HUES64 (cell line): ENCODE measurements around the gene CDC42EP5.

Source experiments
- H3K27ac ChIP-seq: 2 replicates; pipeline ENCODE4 v1.7.0; 2013; ENCODE audit warnings: low read depth, low read length, inconsistent platforms
- H3K27me3 ChIP-seq: 2 replicates; pipeline ENCODE4 v1.6.1; 2013; ENCODE audit warnings: mild to moderate bottlenecking, low read length; ENCODE audit not compliant: insufficient read depth
- H3K36me3 ChIP-seq: 2 replicates; pipeline ENCODE4 v1.6.1; 2013; ENCODE audit warnings: mild to moderate bottlenecking, low read length; ENCODE audit not compliant: insufficient read depth
- H3K4me1 ChIP-seq: 2 replicates; pipeline ENCODE4 v1.6.1; 2013; ENCODE audit warnings: mild to moderate bottlenecking, low read length, moderate library complexity; ENCODE audit not compliant: insufficient read depth
- H3K4me3 ChIP-seq: 2 replicates; pipeline ENCODE4 v1.5.1; 2013; ENCODE audit warnings: mild to moderate bottlenecking, low read length, moderate library complexity
- H3K9ac ChIP-seq: 2 replicates; pipeline ENCODE4 v1.6.1; 2013; ENCODE audit warnings: mild to moderate bottlenecking, low read depth, low read length
- H3K9me3 ChIP-seq: 2 replicates; pipeline ENCODE4 v1.6.1; 2013; ENCODE audit warnings: low read depth, low read length; ENCODE audit not compliant: insufficient read depth
- WGBS: fragments of 150-250, 120-280 bp; methylation state at CpG from one replicate; pipeline ENCODE4 v1.1.7; 2013; ENCODE audit warnings: missing lambda C conversion rate; 5-methylcytosine and 5-hydroxymethylcytosine counted together

The CDC42EP5 gene

DNA sequence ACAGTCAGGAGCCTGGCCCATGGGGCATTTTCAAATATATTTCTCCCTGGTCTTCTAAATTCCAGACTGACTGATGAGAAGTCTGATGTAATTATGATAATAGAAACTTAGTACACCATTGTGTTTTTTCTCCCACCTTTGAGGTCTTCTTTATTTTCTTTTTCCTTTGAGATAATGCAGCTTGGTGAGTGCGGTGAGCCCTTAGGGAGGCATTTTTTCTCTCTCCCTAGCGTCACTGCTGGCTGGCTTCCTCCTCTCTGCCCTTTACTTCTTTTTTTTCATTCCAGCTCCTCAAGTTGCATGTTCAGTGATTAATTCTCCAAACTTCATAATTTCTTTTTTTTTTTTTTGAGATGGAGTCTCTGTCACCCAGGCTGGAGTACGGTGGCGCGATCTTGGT, 12.8 kb upstream of the CDC42EP5 start:
- no peak overlapping the region for H3K9ac ChIP-seq
- no peak overlapping the region for H3K4me3 ChIP-seq
- 82% methylated on average over 5 of the region's 5 CpGs for WGBS
- no peak overlapping the region for H3K27ac ChIP-seq
- no peaks in the 10 kb centered on the region for H3K4me1 ChIP-seq
- H3K36me3 ChIP-seq, result no peaks in the 10 kb centered on the region
- H3K9me3 ChIP-seq, result peaks cover 15% of the 10 kb centered on the region; the same call in 1 of the 2 replicates
- H3K27me3 ChIP-seq, result no peaks in the 10 kb centered on the region

DNA sequence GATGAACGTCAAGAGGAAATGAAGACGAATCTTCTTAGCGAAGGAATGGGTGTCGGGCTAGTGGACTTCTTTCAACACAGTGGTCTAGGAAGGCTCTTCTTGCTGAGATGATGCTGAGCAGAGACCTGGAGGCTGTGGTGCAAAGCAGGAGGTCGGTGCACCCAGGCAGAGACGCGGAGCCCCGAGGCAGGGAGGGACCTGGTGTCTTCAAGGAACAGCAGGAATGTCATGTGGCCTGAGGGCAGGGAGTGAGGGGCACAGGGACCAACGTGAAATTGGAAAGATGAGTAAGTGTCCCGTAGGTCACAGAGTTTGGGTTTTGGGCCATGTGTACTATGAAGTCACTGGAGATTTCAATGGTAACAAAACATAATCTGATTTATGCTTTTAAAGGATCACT, 11.4 kb upstream of the CDC42EP5 start:
- no peaks in the 10 kb centered on the region for H3K36me3 ChIP-seq
- no peaks in the 10 kb centered on the region for H3K27me3 ChIP-seq
- peaks cover 7% of the 10 kb centered on the region; the same call in 1 of the 2 replicates for H3K9me3 ChIP-seq
- H3K27ac ChIP-seq, result no peak overlapping the region
- H3K4me3 ChIP-seq, result no peak overlapping the region
- H3K4me1 ChIP-seq, result no peaks in the 10 kb centered on the region
- WGBS, result 67% methylated on average over 10 of the region's 10 CpGs
- no peak overlapping the region for H3K9ac ChIP-seq

DNA sequence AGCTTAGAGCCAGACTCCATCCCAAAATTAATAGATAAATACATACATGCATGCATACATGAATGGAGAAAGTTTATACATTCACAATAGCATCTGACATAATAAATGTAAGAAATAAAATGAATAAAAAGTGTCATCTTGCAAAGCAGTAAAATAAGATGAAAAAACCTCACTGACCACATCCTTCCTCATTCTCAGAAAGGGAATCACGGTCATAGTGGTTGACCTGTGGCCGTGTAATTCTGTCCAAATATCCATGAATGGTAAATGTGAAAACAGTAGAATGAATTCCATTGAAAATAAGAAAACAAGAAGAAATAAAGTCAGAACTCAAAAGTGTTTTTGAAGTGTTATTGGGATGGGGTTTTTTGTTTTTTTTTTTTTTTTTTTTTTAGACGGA, 9.8 kb upstream of the CDC42EP5 start:
- Histone ChIP-seq H3K4me3 (no peak overlapping the region), H3K9ac (no peak overlapping the region), H3K4me1 (no peaks in the 10 kb centered on the region), H3K9me3 (no peaks in the 10 kb centered on the region), H3K36me3 (no peaks in the 10 kb centered on the region), H3K27me3 (no peaks in the 10 kb centered on the region), H3K27ac (no peak overlapping the region)
- 78% methylated on average over 3 of the region's 3 CpGs for WGBS

DNA sequence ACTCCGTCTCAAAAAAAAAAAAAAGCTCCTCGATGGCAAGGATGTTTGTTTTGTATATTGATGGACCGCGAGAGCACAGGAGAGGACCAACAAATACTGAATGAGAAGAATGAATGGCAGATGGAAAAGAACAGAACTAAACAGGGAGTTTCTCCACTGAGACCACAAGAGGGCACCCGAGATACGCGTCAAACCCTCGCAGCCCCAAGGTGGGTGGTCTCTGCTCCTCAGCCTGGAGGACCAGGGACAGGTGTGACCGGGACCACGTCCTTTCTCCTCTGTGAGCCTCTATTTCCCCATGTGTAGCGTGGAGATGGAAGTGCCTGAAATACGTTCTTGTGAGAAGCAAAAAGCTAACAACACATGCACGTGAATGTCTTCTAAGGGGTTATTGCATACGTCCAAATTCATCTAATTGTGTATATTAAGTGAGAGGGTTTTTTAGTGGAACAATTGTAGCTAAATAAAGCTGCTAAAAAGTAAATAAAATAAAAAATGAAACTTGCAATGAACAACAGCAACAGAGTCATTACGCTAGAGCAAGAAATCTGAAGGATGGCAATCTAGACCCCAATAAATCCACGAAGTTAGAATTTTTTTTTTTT, 8.3 kb upstream of the CDC42EP5 start:
- Histone ChIP-seq H3K36me3 (no peaks in the 10 kb centered on the region), H3K27me3 (no peaks in the 10 kb centered on the region), H3K27ac (no peak overlapping the region), H3K4me1 (no peaks in the 10 kb centered on the region), H3K9me3 (no peaks in the 10 kb centered on the region), H3K9ac (no peak overlapping the region), H3K4me3 (no peak overlapping the region)
- 21% methylated on average over 16 of the region's 16 CpGs for WGBS

DNA sequence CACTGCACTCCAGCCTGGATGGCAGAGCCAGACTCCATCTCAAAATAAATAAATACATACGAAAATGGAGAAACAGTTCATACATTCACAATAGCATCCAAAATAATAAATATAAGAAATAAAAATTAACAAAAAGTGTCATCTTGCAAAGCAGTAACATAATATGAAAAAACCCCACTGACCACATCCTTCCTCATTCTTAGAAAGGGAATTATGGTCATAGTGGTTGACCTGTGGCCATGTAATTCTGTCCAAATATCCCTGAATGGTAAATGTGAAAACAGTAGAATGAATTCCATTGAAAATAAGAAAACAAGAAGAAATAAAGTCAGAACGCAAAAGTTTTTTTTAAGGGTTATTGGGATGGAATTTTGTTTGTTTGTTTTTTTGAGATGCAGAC, 7.0 kb upstream of the CDC42EP5 start:
- WGBS, result 86% methylated on average over 1 of the region's 2 CpGs
- Histone ChIP-seq H3K27me3 (no peaks in the 10 kb centered on the region), H3K36me3 (no peaks in the 10 kb centered on the region), H3K9me3 (no peaks in the 10 kb centered on the region), H3K4me3 (no peak overlapping the region), H3K27ac (no peak overlapping the region), H3K9ac (no peak overlapping the region), H3K4me1 (no peaks in the 10 kb centered on the region)

DNA sequence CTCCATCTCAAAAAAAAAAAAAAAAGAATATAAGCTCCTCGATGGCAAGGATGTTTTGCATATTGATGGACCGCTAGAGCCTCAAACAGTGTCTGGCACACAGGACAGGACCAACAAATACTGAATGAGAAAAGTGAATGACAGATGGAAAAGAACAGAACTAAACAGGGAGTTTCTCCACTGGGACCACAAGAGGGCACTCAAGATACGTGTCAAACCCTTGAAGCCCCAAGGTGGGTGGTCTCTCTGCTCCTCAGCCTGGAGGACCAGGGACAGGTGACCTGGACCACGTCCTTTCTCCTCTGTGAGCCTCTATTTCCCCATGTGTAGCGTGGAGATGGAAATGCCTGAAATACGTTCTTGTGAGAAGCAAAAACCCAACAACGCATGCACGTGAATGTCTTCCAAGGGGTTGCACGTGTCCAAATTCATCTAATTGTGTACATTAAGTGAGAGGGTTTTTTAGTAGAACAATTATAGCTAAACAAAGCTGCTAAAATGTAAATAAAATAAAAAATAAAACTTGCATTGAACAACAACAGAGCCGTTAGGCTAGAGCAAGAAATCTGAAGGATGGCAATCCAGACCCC, 5.7 kb upstream of the CDC42EP5 start:
- no peaks in the 10 kb centered on the region for H3K36me3 ChIP-seq
- no peaks in the 10 kb centered on the region for H3K9me3 ChIP-seq
- 26% methylated on average over 9 of the region's 10 CpGs for WGBS
- no peaks in the 10 kb centered on the region for H3K27me3 ChIP-seq
- no peak overlapping the region for H3K4me3 ChIP-seq
- no peak overlapping the region for H3K27ac ChIP-seq
- H3K9ac ChIP-seq, result no peak overlapping the region
- H3K4me1 ChIP-seq, result peaks cover 3% of the 10 kb centered on the region; the same call in 1 of the 2 replicates

DNA sequence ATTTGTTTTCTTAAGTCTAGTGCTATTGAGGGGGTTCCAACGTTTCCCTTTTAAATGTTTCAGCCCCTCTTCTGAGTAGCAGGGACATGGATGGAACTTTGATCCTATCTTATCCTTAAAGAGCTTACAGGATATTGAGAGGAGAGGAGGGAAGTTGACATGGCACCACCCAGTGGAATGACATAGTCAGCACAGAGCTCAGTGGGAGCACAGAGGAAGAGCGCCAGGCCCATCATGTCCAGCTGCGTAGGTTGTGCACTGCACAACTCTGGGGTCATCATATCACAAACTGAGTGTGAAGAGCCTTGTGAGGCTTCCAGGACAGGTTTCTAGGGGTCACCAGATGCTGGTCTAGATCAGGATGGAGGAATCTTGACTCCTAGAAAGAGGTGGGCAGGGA, 4.6 kb upstream of the CDC42EP5 start:
- 65% methylated on average over 3 of the region's 3 CpGs for WGBS
- H3K9ac ChIP-seq, result no peak overlapping the region

DNA sequence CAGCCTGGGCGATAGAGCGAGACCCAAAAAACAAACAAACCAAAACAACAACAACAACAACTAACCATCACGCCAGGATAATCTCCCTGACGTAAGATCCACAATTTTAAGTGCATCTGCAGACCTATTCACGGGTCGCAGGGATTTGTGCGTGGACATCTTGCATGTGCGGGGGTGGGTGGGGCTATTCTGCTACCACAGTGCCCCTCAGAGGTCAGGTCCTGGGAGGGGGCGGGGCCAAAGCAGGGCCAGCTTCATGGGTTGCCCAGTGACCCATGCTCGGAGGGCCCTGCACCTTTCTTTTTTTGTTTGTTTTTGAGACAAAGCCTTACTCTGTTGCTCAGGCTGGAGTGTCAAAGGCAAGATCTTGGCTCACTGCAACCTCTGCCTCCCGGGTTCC, 2.6 kb upstream of the CDC42EP5 start:
- H3K9ac ChIP-seq, result no peak overlapping the region
- H3K36me3 ChIP-seq, result no peaks in the 10 kb centered on the region
- no peak overlapping the region for H3K4me3 ChIP-seq
- H3K9me3 ChIP-seq, result no peaks in the 10 kb centered on the region
- peaks cover 9% of the 10 kb centered on the region for H3K27me3 ChIP-seq
- no peak overlapping the region for H3K27ac ChIP-seq
- WGBS, result 85% methylated on average over 11 of the region's 11 CpGs
- peaks cover 10% of the 10 kb centered on the region; the same call in 1 of the 2 replicates for H3K4me1 ChIP-seq

More for the DNA sequence above, 4.6 kb upstream of the CDC42EP5 start:
- H3K4me3 ChIP-seq, result no peak overlapping the region
- no peaks in the 10 kb centered on the region for H3K36me3 ChIP-seq
- no peaks in the 10 kb centered on the region for H3K9me3 ChIP-seq
- H3K27ac ChIP-seq, result no peak overlapping the region
- peaks cover 10% of the 10 kb centered on the region; the same call in 1 of the 2 replicates for H3K4me1 ChIP-seq
- no peaks in the 10 kb centered on the region for H3K27me3 ChIP-seq

DNA sequence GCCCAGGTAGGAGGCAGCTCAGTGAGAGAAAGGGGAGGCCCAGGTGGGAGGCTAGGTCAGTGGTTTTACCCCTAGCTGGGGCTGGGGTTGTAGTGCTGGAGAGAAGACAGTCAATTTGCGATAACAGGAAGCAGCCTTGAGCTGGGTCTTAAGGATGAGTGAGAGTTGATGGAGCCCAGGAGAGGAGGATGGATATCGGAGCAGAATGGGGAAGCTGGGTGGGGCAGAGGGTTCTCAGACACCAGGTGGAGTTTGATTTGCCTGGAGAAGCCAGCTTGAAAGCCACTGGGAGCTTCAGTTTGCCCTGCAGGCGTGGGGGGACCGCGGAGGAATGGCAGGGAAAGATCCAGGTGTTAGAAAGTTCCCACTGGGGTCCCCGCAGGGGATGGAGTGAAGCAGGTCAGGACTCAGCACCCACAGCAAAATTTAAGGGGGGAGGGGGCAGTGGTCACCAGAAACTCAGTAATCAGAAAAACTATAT, 836 bp upstream of the CDC42EP5 start:
- H3K27me3 ChIP-seq, result peaks cover 20% of the 10 kb centered on the region
- no peak overlapping the region for H3K27ac ChIP-seq
- H3K36me3 ChIP-seq, result no peaks in the 10 kb centered on the region
- peaks cover 10% of the 10 kb centered on the region; the same call in 1 of the 2 replicates for H3K4me1 ChIP-seq
- H3K9me3 ChIP-seq, result no peaks in the 10 kb centered on the region
- WGBS, result 63% methylated on average over 6 of the region's 6 CpGs
- no peak overlapping the region for H3K4me3 ChIP-seq
- no peak overlapping the region for H3K9ac ChIP-seq

DNA sequence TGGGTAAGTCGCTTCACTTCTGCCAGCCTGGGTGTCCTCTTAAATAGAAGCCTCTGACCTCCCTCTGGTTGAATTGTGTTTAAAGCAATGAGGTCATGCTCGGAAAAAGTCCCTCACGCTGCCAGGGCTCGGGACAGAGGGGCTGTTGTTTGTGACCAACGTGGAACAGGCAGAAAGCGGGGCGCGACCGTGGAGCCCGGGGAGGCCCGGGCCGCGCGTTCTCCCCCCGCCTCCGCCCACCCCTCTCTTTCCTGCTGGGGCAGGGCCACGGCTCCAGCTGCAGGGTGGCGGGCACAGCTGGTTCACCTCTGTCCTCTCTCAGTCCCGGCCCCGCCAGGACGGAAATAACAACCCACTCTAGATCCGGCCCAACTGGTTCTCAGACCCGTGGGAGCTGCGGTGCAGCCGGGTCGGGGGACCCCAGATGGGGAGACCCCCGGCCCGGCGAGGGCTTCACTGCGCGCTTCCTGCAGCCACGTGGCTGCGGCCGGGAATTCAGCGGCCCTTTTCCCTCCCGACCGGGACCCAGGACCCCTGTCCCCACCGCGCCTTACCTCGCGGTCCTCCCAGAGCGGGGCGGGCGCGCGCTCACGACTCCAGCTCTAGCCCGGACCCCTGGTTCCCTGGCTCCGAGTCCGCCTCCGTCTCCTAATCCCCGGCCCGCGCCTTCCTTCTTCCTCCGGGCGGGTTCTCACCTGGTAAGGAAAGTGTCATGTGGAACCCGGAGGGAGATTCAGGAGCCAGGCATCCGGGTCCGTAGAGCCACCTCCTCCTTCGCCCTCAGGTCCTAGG, 1.9 kb downstream of the CDC42EP5 start:
- peaks cover 20% of the 10 kb centered on the region for H3K27me3 ChIP-seq
- H3K9me3 ChIP-seq, result no peaks in the 10 kb centered on the region
- peak overlapping the region; percentile 64 for H3K9ac ChIP-seq

DNA sequence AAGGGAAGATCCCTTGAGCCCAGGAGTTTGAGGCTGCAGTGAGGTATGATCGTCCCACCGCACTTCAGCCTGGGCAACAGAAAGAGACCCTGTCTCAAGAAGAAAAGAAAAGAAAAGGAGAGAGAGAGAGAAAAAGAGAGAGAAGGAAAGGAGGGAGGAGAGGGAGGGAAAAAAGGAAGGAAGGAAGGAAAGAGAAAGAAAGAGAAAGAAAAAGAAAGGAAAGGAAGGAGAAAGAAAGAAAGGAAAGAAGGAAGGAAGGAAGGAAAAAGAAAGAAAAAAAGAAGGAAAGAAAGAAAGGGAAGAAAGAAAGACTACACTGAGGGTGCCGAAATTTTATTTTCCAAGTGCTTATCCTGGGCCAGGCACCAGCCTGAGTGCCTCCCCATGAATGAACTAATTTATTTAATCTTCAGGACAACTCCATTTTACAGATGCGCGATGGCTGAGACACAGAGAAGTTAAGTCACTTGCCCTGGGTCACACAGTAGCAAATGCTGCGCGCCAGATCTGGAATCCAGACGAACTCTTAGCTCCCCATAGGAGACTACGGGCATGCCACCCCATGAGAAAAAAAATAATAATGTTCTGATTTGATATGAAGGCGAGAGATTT, 2.7 kb downstream of the CDC42EP5 start:
- H3K27ac ChIP-seq, result no peak overlapping the region

More for the DNA sequence above, 1.9 kb downstream of the CDC42EP5 start:
- WGBS, result 10% methylated on average over 59 of the region's 60 CpGs
- H3K4me1 ChIP-seq, result peaks cover 10% of the 10 kb centered on the region; the same call in 1 of the 2 replicates
- H3K27ac ChIP-seq, result no peak overlapping the region
- H3K4me3 ChIP-seq, result peak overlapping the region; percentile 48
- no peaks in the 10 kb centered on the region for H3K36me3 ChIP-seq

More for the DNA sequence above, 2.7 kb downstream of the CDC42EP5 start:
- 87% methylated on average over 10 of the region's 10 CpGs for WGBS
- Histone ChIP-seq H3K36me3 (no peaks in the 10 kb centered on the region), H3K9ac (0 out of 2 replicates have a peak overlapping the region, but pooled peaks have one; percentile 64), H3K4me1 (peaks cover 10% of the 10 kb centered on the region; the same call in 1 of the 2 replicates), H3K27me3 (peaks cover 28% of the 10 kb centered on the region), H3K4me3 (peak overlapping the region; percentile 48), H3K9me3 (no peaks in the 10 kb centered on the region)
